Heart left ventricle (tissue), 13 donors: ENCODE data around the gene PPP1R26.

ENCODE experiments used
- CTCF ChIP-seq, 12 donors: fragments of 200-600 bp; sonication (generic) in 4 of 12; IDR thresholded peaks; one replicate each; pipeline versions ENCODE4 v1.5.0 to v1.8.0; 2018 to 2022; ENCODE audit warnings: antibody characterized with exemption in 12 of 12, mild to moderate bottlenecking in 5 of 12
- POLR2A ChIP-seq, 2 donors: fragments of 450-650 bp; IDR thresholded peaks; one replicate each; pipeline ENCODE4 v1.6.1; 2017; ENCODE audit warnings: antibody characterized with exemption in 2 of 2, mild to moderate bottlenecking in 2 of 2, moderate library complexity in 2 of 2
- donor health status: ischemic (EF 13 %, LVEDD 7.1; RV severe dilation, severe dysfunction).
- donor health status: DM: no; HTN: yes; CAD: no.
- donor health status: DM: no; HTN: no; CAD: no.
- donor health status: ischemic (EF 25% LVEDD 6.9; RV normal size, moderate dysfunction).
- donor health status: ischemic (EF 25% LVEDD 5.7; RV mildly dilated, moderate dysfunction).
- donor health status: ischemic (EF 35%, LVEDD 5.7; RV mildly dilated, moderate dysfunction).
- donor health status: nonischemic (EF 11% LVEDD 7.7; RV severe dilation, severe dysfunction).
- donor health status: DM: yes; HTN: yes; CAD: no.
- donor health status: PGD.
- donor health status: ischemic (EF 29% LVEDD 5.4; RV normal size, mild dysfunction).
- donor health status: nonischemic (EF 23%, LVEDD 6.1; RV moderate dilation, normal function).

DNA sequence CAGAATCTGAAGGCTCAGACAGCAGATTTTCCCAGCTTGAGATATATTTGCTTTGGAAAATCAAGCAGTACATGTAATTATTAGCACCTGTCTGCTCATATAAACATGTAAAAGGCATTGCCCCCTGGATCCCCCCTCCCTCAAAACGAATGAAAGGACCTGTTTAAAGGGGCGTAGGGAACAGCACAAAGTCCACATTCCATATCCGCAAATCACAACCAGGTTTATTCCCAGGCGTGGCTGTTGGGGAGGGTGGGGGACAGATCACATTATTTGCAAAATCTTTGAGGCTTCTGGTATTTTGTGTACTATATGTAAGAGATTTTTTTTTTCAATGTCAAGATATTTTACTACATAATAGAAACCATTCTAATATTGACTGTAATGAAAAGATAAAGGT lies 12.2 kb downstream of the PPP1R26 start:
- TF ChIP-seq CTCF (IDR thresholded peaks at IDR 0.05) (no peak), POLR2A (IDR thresholded peaks at IDR 0.05) (no peak)
